HK-2 (cell line): ENCODE results near the gene SULT4A1.

ENCODE experiments used
- DNase-seq: peaks from one replicate; pipeline ENCODE4 v3.0.0-alpha.2; 2018; ENCODE audit not compliant: unreplicated experiment

Gene SULT4A1

GRCh38 chr22:43828725-43828997, 33.7 kb downstream of the SULT4A1 start:
- no peak for DNase-seq

- no peak for DNase-seq
Measured at GRCh38 chr22:43827926-43828724, 34.2 kb downstream of the SULT4A1 start.

- DNase-seq = no peak
Measured at GRCh38 chr22:43827003-43827735, 35.1 kb downstream of the SULT4A1 start.

- DNase-seq = peak; percentile 59
Measured at GRCh38 chr22:43826142-43827002, 35.9 kb downstream of the SULT4A1 start.

GRCh38 chr22:43825651-43826050, 36.7 kb downstream of the SULT4A1 start:
- no peak for DNase-seq

- DNase-seq = no peak
Measured at GRCh38 chr22:43824724-43825420, 37.4 kb downstream of the SULT4A1 start.

GRCh38 chr22:43823911-43824665, 38.2 kb downstream of the SULT4A1 start:
- DNase-seq = no peak

- DNase-seq = peak; percentile 78
Measured at GRCh38 chr22:43823353-43823908, 38.9 kb downstream of the SULT4A1 start.

- no peak for DNase-seq
Measured at GRCh38 chr22:43821606-43822425, 40.5 kb downstream of the SULT4A1 start.

- DNase-seq = no peak
Measured at GRCh38 chr22:43820651-43821305, 41.5 kb downstream of the SULT4A1 start.

GRCh38 chr22:43819931-43820640, 42.2 kb downstream of the SULT4A1 start:
- no peak for DNase-seq

- DNase-seq = no peak
Measured at GRCh38 chr22:43819421-43819921, 42.8 kb downstream of the SULT4A1 start.

GRCh38 chr22:43818981-43819380, 43.3 kb downstream of the SULT4A1 start:
- no peak for DNase-seq

- no peak for DNase-seq
Measured at GRCh38 chr22:43817402-43817801, 44.9 kb downstream of the SULT4A1 start.

GRCh38 chr22:43814264-43814663, 48.0 kb downstream of the SULT4A1 start:
- DNase-seq = no peak

- no peak for DNase-seq
Measured at GRCh38 chr22:43812890-43813289, 49.4 kb downstream of the SULT4A1 start.

- peak; percentile 89 for DNase-seq
Measured at GRCh38 chr22:43812149-43812842, 50.0 kb downstream of the SULT4A1 start, which contains the start of gene EFCAB6. Gene EFCAB6 (minus strand): TSS chr22:43812305. CDS start chr22:43782318, 29,987 bp downstream.

GRCh38 chr22:43811777-43812148, 50.5 kb downstream of the SULT4A1 start:
- DNase-seq = no peak
